HepG2 (cell line): ENCODE measurements around the gene SPON1. TPM values are rescaled to one million over a fixed set of nuclear protein-coding genes. Genes with fewer than 3 reads are reported as not detected.

Source experiments
- ATAC-seq: fragments of 200-7000 bp; cut with Tn5 transposase; 3 replicates; pipeline ENCODE4 v1.9.1; 2020; ENCODE audit warnings: mild to moderate bottlenecking, moderate library complexity
- BruUV-seq: library from RNA; stranded (reverse); fragments of 400-500 nt; replicated peaks from 2 replicates; lab custom pipeline; 2021; lab: Mats Ljungman, UMichigan
- CTCF ChIA-PET: fragments of 300-600 bp; formaldehyde crosslinking; extraction: SDS; loops from one replicate; lab custom pipeline; 2021; ENCODE audit warnings: low total read pairs, inconsistent platforms, low intra/inter-chr PET ratio; lab: Yijun Ruan, JAX
- POLR2A ChIA-PET: fragments of 350-600 bp; sonication (Branson Sonifier 250); formaldehyde crosslinking; loops from one replicate; lab custom pipeline; 2020; ENCODE audit warnings: antibody characterized with exemption, inconsistent platforms; lab: Yijun Ruan, JAX
- DNase-seq: peaks from one replicate; pipeline ENCODE4 v3.0.0-alpha.2; 2015; ENCODE audit warnings: low spot score
- FAIRE-seq: peaks from 3 replicates; lab custom pipeline; 2011; peaks lifted over from hg19 to GRCh38; lab: Jason Lieb, UNC
- H2AFZ ChIP-seq: one replicate; pipeline ENCODE4 v1.6.1; 2011; ENCODE audit warnings: low read length, inconsistent platforms
- H3K27ac ChIP-seq: fragments of 300-600 bp; 3 replicates; pipeline ENCODE4 v1.8.0; 2011; ENCODE audit warnings: mixed run types, mild to moderate bottlenecking, mixed read lengths, low read length, inconsistent platforms; ENCODE audit not compliant: insufficient read depth; ENCODE audit errors: extremely low read length
- H3K27me3 ChIP-seq, 2 experiments: fragments of 200-600 bp in 1 of 2; 2 replicates in 1 of 2; 3 replicates in 1 of 2; pipeline versions ENCODE4 v1.6.0 to v1.8.0; 2011; ENCODE audit warnings: low read length in 2 of 2, mild to moderate bottlenecking in 2 of 2, moderate library complexity in 2 of 2, inconsistent platforms in 1 of 2; ENCODE audit not compliant: insufficient read depth in 2 of 2, control insufficient read depth in 1 of 2
- H3K36me3 ChIP-seq, 2 experiments: fragments of 200-600 bp in 1 of 2; replicated peaks in 1 of 2; 2 replicates in 1 of 2; 3 replicates in 1 of 2; pipeline versions ENCODE4 v1.5.1 to v1.8.0; 2011; ENCODE audit warnings: low read length in 2 of 2, inconsistent platforms in 1 of 2; ENCODE audit not compliant: insufficient read depth in 2 of 2, control insufficient read depth in 1 of 2
- H3K4me1 ChIP-seq: 2 replicates; pipeline ENCODE4 v1.5.1; 2012; ENCODE audit warnings: low read length, inconsistent platforms; ENCODE audit not compliant: insufficient read depth
- H3K4me2 ChIP-seq: 2 replicates; pipeline ENCODE4 v1.6.0; 2011; ENCODE audit warnings: low read depth, low read length, inconsistent platforms
- H3K4me3 ChIP-seq, 3 experiments: fragments of 200-600 bp in 1 of 3; sonication (generic), shearing (Covaris generic) in 1 of 3; replicated peaks in 1 of 3; 2 replicates each; pipeline ENCODE4 v1.5.1; 2011 to 2016; ENCODE audit warnings: low read length in 3 of 3, inconsistent platforms in 2 of 3, low read depth in 2 of 3, mild to moderate bottlenecking in 2 of 3, control low read depth in 1 of 3, mixed read lengths in 1 of 3; ENCODE audit not compliant: insufficient read depth in 1 of 3
- H3K79me2 ChIP-seq: one replicate; pipeline ENCODE4 v1.6.1; 2011; ENCODE audit warnings: low read length, inconsistent platforms; ENCODE audit not compliant: insufficient read depth
- H3K9ac ChIP-seq: 2 replicates; pipeline ENCODE4 v1.6.0; 2011; ENCODE audit warnings: mild to moderate bottlenecking, low read depth, low read length, inconsistent platforms; ENCODE audit not compliant: insufficient read depth
- H3K9me3 ChIP-seq: 2 replicates; pipeline ENCODE4 v1.5.1; 2012; ENCODE audit warnings: mild to moderate bottlenecking, low read length
- H4K20me1 ChIP-seq: 2 replicates; pipeline ENCODE4 v1.6.0; 2011; ENCODE audit warnings: inconsistent platforms, mild to moderate bottlenecking, low read length, moderate library complexity; ENCODE audit not compliant: insufficient read depth
- DBP ChIP-seq: sonication (generic); formaldehyde crosslinking; IDR thresholded peaks from 2 replicates; pipeline ENCODE4 v1.4.0; 2020; ENCODE audit warnings: missing genetic modification reagents; ENCODE audit errors: not compliant biosample characterization
- JDP2 ChIP-seq: sonication (generic); formaldehyde crosslinking; IDR thresholded peaks from 2 replicates; pipeline ENCODE4 v1.8.1; 2022; ENCODE audit warnings: missing genetic modification reagents, borderline replicate concordance
- RCOR2 ChIP-seq: IDR thresholded peaks from 2 replicates; pipeline ENCODE4 v1.6.1; 2016; ENCODE audit warnings: missing biosample characterization, missing genetic modification reagents
- SOX6 ChIP-seq, 2 experiments: fragments of 450-650 bp in 1 of 2; sonication (generic) in 1 of 2; formaldehyde crosslinking in 1 of 2; IDR thresholded peaks; 2 replicates each; pipeline versions ENCODE4 v1.4.0 to v1.6.1; 2017 to 2020; ENCODE audit warnings: antibody characterized with exemption in 1 of 2, mild to moderate bottlenecking in 1 of 2, missing genetic modification reagents in 1 of 2
- TBX3 ChIP-seq: fragments of 450-650 bp; IDR thresholded peaks from 2 replicates; pipeline ENCODE4 v1.6.1; 2017; ENCODE audit warnings: antibody characterized with exemption, mild to moderate bottlenecking, inconsistent platforms, borderline replicate concordance
- ZBTB46 ChIP-seq: sonication (generic); formaldehyde crosslinking; IDR thresholded peaks from 2 replicates; pipeline ENCODE4 v1.4.0; 2020; ENCODE audit warnings: mild to moderate bottlenecking, missing genetic modification reagents, borderline replicate concordance
- ZFAT ChIP-seq: sonication (generic); formaldehyde crosslinking; conservative IDR thresholded peaks from 2 replicates; pipeline ENCODE4 v1.8.1; 2023; ENCODE audit warnings: missing genetic modification reagents, inconsistent platforms
- ZHX1 ChIP-seq: sonication (generic); formaldehyde crosslinking; IDR thresholded peaks from 2 replicates; pipeline ENCODE4 v1.8.1; 2022; ENCODE audit warnings: low read depth, mild to moderate bottlenecking, missing genetic modification reagents
- ZNF878 ChIP-seq: sonication (generic); formaldehyde crosslinking; IDR thresholded peaks from 2 replicates; pipeline ENCODE4 v1.8.1; 2023; ENCODE audit warnings: mild to moderate bottlenecking, missing genetic modification reagents, moderate library complexity
- ZXDC ChIP-seq: sonication (generic); formaldehyde crosslinking; IDR thresholded peaks from 2 replicates; pipeline ENCODE4 v1.5.0; 2020; ENCODE audit warnings: mild to moderate bottlenecking, missing genetic modification reagents
- WGBS: methylation state at CpG from one replicate; pipeline ENCODE4 v1.1.6; 2017; ENCODE audit warnings: low lambda C conversion rate; 5-methylcytosine and 5-hydroxymethylcytosine counted together
- in situ Hi-C: cut with HindIII; loops from 2 replicates; pipeline ENCODE4 v1.10.0; 2017; ENCODE audit warnings: low pct_unique_long_range_greater_than_20kb; ENCODE audit not compliant: extremely low pct_ligation_motif_present
- intact Hi-C: fragments of 100-400 bp; cut with micrococcal nuclease; formaldehyde crosslinking; loops from one replicate; pipeline ENCODE4 v1.10.0; 2022; ENCODE audit not compliant: unreplicated experiment
- polyA plus RNA-seq, 8 experiments: library from polyadenylated mRNA; depleted of rRNA in 3 of 8; stranded (reverse) in 7 of 8; unstranded in 1 of 8; fragments of >200 nt; fragmentation: Illumina TruSeq in 4 of 8; extraction: Trizol in 4 of 8; gene quantifications; 2 replicates each; pipeline versions ENCODE4 v1.2.1 to v1.2.3, GENCODE V29; 2011 to 2016; ENCODE audit warnings: low read depth in 4 of 8, missing spikeins in 1 of 8, mixed read lengths in 1 of 8; ENCODE audit not compliant: insufficient read depth in 1 of 8
- total RNA-seq, 5 experiments: library from RNA; depleted of rRNA; stranded (reverse); fragments of >200 nt; fragmentation: Illumina TruSeq; extraction: Trizol; gene quantifications; 2 replicates each; pipeline ENCODE4 v1.2.3, GENCODE V29; 2016; ENCODE audit warnings: low read depth in 1 of 5

Gene SPON1
- total and polyA plus RNA-seq, 2 of the 13 experiments (the other 11 are each of a cell fraction or from before 2014, with no cell fraction given), result not detected

GRCh38 chr11:14021738-14022137 is 59.2 kb downstream of the SPON1 start (continued):
- TF ChIP-seq ZXDC (CRISPR knock-in tag) (no peak), ZNF878 (CRISPR knock-in tag) (no peak), ZBTB46 (no peak), RCOR2 (no peak)

- POLR2A ChIA-PET, result no interaction called here
- no peaks in the 10 kb centered on the region for H3K4me1 ChIP-seq
- intact Hi-C loops (no loop called here), in situ Hi-C loops (no loop called here)
- H3K79me2 ChIP-seq, result no peaks in the 10 kb centered on the region
- H3K9ac ChIP-seq, result no peak overlapping the region
- ATAC-seq, result no peak
- H4K20me1 ChIP-seq, result no peaks in the 10 kb centered on the region
- BruUV-seq, result no TSS peak
- H3K36me3 ChIP-seq, result no peaks in the 10 kb centered on the region
- 12% methylated on average over 3 of the region's 3 CpGs for WGBS
- H2AFZ ChIP-seq, result no peak overlapping the region
- H3K27me3 ChIP-seq, result peaks cover 0 to 9% of the 10 kb centered on the region in 2 experiments; a peak in 1 of 5 replicates
- no peak for FAIRE-seq
- DNase-seq, result no peak
- no peak overlapping the region for H3K27ac ChIP-seq
- no peak overlapping the region for H3K4me3 ChIP-seq
- TF ChIP-seq ZXDC (CRISPR knock-in tag) (no peak), ZHX1 (CRISPR knock-in tag) (no peak), JDP2 (CRISPR knock-in tag) (no peak), ZFAT (CRISPR knock-in tag) (no peak), DBP (CRISPR knock-in tag) (no peak), SOX6 (IDR thresholded peaks at IDR 0.05) (no peak), SOX6 (CRISPR knock-in tag; IDR thresholded peaks at IDR 0.05) (no peak), TBX3 (no peak)
- no peak overlapping the region for H3K4me2 ChIP-seq
- CTCF ChIA-PET, result no interaction called here
- no peaks in the 10 kb centered on the region for H3K9me3 ChIP-seq
Observed at GRCh38 chr11:14022251-14022650, 59.7 kb downstream of the SPON1 start.
